Lower lobe of right lung (tissue), 2 donors: ENCODE measurements around the gene PPT2. TPM values are rescaled to one million over a fixed set of nuclear protein-coding genes. Genes with fewer than 3 reads are reported as not detected.

Source experiments
- ATAC-seq, 2 donors: fragments of 200-7000 bp; cut with Tn5 transposase; one replicate each; pipeline ENCODE4 v1.9.1; 2020 to 2022; ENCODE audit warnings: mild to moderate bottlenecking in 2 of 2, moderate library complexity in 2 of 2
- DNase-seq: peaks from one replicate; pipeline ENCODE4 v3.0.0-alpha.2; 2020
- H3K27ac ChIP-seq: fragments of 200-600 bp; one replicate; pipeline ENCODE4 v1.8.0; 2022
- H3K27me3 ChIP-seq: fragments of 200-600 bp; one replicate; pipeline ENCODE4 v1.8.0; 2022; ENCODE audit warnings: low read depth
- H3K36me3 ChIP-seq: fragments of 200-600 bp; one replicate; pipeline ENCODE4 v1.8.0; 2022; ENCODE audit warnings: mild to moderate bottlenecking
- H3K4me1 ChIP-seq: fragments of 200-600 bp; one replicate; pipeline ENCODE4 v1.8.0; 2022
- H3K4me3 ChIP-seq: fragments of 200-600 bp; one replicate; pipeline ENCODE4 v1.8.0; 2022; ENCODE audit warnings: mild to moderate bottlenecking
- H3K9me3 ChIP-seq: fragments of 200-600 bp; one replicate; pipeline ENCODE4 v1.8.0; 2022
- CTCF ChIP-seq: fragments of 200-600 bp; IDR thresholded peaks from one replicate; pipeline ENCODE4 v1.8.0; 2022; ENCODE audit warnings: antibody characterized with exemption, mild to moderate bottlenecking
- intact Hi-C: fragments of 100-400 bp; cut with DNase I; formaldehyde crosslinking; loops from one replicate; pipeline ENCODE4 v1.11.0; 2022
- total RNA-seq: library from RNA; stranded (reverse); fragmentation: NEBNext Ultra II Directional; extraction: Animal tissue kit (Norgen Biotek cat#: 25700); gene quantifications from one replicate; pipeline ENCODE4 v1.2.1, GENCODE V29; 2021
- donor health status: DM: no; HTN: yes; CAD: no; lungs with severe emphysema.

PPT2 gene
- total RNA-seq, 1 donor from 2014 or later, result 13.7 TPM

DNA sequence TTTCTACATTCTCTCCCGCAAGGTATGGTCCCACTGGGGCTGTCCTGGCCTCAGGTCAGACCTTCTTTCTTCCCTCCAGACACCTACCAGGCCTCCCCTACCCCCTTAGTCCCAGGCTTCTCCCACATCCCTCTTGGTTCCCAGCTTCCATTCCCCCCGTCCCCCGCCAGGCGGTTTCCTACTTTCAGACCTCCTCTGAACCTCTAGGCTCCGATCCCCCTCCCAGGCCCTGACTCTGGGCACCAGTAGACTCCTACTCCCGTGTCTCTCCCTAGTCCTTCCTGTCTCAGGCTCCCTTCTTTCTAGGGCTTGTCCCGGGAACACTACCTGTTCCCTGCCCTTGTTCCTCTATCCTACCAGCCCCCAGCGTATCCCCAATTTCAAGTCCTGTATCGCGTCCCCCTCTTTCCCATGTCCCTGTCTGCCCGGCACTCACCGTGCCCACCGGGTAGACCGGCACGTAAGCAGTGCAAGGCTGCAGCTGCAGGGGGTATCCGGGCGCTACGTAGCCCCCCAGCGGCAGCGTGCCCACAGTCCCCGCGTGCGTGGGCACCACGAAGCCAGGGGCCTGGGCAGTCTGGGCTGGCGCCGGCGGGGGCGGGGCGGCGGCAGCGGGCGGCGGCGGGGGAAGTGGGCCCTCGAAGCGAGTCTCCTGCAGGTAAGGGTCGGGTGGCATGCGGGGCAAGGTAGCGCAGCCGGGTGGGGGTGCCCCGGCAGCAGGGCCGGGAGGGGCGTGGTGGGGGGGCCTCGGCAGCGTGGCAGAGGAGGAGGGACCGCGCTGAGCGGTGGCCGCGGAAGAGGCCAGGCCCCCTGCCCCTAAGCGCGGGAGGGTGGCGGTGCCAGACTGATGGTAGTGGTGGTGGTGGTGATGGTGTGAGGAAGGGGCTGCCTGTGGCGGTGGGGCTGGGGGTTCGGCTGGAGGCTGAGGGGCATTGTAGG, 3.7 kb upstream of the PPT2 start:
- TF ChIP-seq CTCF, result no peak
- ATAC-seq, result no peak
- DNase-seq, result no peak
- Histone ChIP-seq H3K4me1 (peaks cover 26% of the 10 kb centered on the region), H3K9me3 (no peaks in the 10 kb centered on the region), H3K4me3 (no peak overlapping the region), H3K27me3 (peaks cover 40% of the 10 kb centered on the region), H3K27ac (no peak overlapping the region), H3K36me3 (no peaks in the 10 kb centered on the region)
- intact Hi-C loops, result no loop called here

- Histone ChIP-seq H3K27ac (no peak overlapping the region), H3K27me3 (peaks cover 46% of the 10 kb centered on the region)
Measured at GRCh38 chr6:32151181-32151862, 2.6 kb upstream of the PPT2 start.

DNA sequence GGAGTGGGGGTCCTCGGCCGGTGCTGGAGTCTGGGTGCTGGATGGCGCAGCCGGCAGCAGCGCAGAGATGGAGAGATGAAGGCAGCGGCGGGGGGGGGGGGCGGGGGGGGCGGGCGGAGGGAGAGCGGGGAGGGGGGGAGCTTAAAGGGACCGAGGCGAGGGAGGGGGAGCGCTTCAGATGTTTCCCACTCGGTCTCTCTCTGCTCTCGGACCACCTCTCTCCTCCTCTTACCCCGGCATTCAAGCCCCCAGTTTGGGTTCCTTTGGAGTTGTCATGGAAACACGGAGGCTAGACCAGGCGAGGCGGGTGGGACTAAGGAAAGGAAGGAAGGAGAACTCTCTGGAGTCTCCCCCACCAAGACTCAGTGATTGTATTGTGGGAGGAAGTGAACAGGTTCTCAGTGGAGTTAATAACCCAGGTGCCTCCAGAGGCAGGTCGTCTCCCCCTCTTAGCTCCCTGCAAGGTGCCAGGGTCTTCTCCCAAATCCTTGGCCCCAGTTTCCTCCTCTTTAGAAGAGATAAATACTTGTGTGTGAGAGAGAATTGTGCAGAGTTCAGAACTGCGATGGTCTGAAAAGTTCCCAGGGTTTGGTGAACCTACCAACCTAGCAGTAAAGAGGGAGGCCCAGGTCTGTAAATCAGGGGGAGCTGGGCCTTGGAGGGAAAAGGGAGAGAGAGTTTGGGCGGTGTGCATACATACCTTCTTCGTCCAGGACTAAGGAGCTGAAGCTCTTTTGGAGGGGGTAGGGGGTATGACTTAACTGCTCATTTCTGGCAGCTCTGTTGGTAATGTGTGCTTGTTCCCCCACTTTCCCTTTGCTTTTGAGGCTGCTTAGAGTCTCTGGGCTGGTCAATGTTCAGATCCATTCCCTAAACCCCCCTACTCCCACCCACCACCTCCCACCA, 1.8 kb upstream of the PPT2 start, which contains the start of gene PRRT1:
PRRT1 (minus strand) TSS at position 77 of the 906 bp plus-strand sequence. CDS start 112 bp downstream, outside the sequence.
- peaks cover 47% of the 10 kb centered on the region for H3K27me3 ChIP-seq
- ATAC-seq, result no peak
- H3K4me1 ChIP-seq, result peaks cover 27% of the 10 kb centered on the region
- intact Hi-C loops, result no loop called here
- H3K27ac ChIP-seq, result peak within 1 kb of the TSS; percentile 21
- no peak for DNase-seq
- no peaks in the 10 kb centered on the region for H3K9me3 ChIP-seq
- peak within 1 kb of the TSS; percentile 77 for H3K4me3 ChIP-seq
- TF ChIP-seq CTCF, result no peak
- peaks cover 11% of the 10 kb centered on the region for H3K36me3 ChIP-seq

More at GRCh38 chr6:32151181-32151862, 2.6 kb upstream of the PPT2 start:
- peaks cover 3% of the 10 kb centered on the region for H3K36me3 ChIP-seq
- peak overlapping the region; percentile 77 for H3K4me3 ChIP-seq
- DNase-seq (no peak), ATAC-seq (no peak)
- H3K4me1 ChIP-seq, result peaks cover 27% of the 10 kb centered on the region
- intact Hi-C loops, result no loop called here
- H3K9me3 ChIP-seq, result no peaks in the 10 kb centered on the region
- no peak for TF ChIP-seq CTCF

DNA sequence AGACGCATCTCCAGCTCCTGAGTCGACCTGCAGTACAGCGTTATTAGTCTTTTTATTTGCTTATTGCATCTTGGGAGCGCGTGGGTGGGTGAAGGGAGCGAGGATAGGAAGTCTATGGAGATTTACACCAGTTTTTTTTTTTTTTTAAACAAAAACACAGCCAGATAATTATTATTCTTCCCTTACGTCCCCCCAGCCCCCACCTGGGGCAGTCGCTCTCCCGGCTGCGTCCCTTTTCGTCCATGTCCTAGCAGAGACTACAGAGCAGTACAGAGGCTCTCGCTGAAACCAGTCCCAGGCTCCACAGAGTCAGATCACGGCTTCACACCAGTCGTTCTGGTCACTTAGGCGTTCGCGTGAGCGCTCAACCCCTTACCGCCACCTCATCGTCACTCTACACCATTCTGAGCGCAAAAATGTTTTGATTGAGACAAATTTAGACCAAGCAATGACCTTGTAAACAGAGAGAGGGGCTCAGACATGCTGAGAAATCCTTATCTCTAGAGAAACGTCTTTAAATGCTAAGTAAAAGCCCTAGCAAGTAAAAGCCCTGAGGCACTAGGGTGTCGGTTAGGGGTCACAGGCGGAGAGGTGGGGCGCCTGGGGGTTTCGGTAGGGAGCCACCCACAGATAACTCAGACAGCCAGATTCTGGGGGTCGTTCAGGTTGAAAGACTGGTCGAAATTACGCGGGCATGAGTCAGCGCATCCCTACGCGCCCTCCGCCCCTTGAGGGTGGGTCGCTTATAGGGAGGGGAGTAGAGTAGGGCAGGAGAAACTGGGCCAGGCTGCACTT, 975 bp upstream of the PPT2 start:
- Histone ChIP-seq H3K4me3 (peak overlapping the region; percentile 77), H3K9me3 (no peaks in the 10 kb centered on the region), H3K27ac (peak overlapping the region; percentile 84), H3K4me1 (peaks cover 27% of the 10 kb centered on the region), H3K36me3 (peaks cover 18% of the 10 kb centered on the region), H3K27me3 (peaks cover 39% of the 10 kb centered on the region)
- TF ChIP-seq CTCF, result no peak
- DNase-seq (peak; percentile 68), ATAC-seq (no peak)
- intact Hi-C loops, result no loop called here
